ENCODE results near the gene ELP5.

- TF ChIP-seq CTCF (IDR thresholded peaks at IDR 0.05) (peak in 8 of 12 donors; percentile 26 to 58 (median 40)), POLR2A (IDR thresholded peaks at IDR 0.05) (peak in 1 of 2 donors; percentile 42)
These were observed at the start of gene ELP5 for GRCh38 chr17:7252176-7253043.
